Inflammatory macrophage (primary cell): ENCODE results near the gene ZNF740.

Experiments
- DNase-seq, 2 donors: peaks; one replicate each; pipeline ENCODE4 v3.0.0-alpha.2; 2020 to 2022

Gene ZNF740

DNA sequence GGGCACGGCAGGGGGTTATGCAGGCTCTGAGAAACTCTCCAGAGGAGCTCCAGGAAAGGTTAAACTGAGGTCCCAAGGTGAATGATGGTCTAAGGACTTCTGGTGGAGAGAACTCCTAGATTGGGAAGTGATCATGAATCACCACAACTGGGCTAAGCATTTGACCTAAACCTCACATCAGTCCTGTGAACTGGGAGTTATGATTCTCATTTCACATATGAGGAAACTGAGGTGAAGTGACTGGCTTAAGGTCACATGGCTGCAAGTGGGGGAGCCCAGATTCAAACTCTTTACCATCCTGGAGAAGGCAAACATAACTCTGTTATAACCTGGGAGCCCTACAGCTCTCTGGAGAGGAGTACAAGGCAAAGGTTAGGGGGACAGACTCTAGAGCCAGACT is 47.3 kb downstream of the ZNF740 start:
- peak in 1 of 2 donors; percentile 47 for DNase-seq

DNA sequence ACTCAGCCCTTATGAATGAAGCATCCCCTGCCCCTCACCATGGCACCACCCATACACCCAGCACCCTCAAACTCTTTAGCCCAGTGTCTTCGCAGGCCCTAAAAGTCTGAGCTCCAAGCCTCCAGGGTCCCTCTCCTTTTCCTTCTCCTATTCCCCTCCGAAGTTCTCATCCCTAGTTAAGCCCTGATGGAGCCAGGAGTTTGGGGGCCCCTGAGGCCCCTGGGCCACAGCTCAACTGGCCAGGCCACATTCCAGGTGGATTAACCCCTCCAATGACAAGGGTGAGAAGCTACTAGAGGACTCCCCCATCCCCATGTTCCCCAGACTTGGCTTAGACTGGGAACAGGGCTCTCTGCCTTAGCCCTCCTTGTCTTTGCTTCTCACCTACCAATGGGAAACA is 48.9 kb downstream of the ZNF740 start:
- no peak for DNase-seq

DNA sequence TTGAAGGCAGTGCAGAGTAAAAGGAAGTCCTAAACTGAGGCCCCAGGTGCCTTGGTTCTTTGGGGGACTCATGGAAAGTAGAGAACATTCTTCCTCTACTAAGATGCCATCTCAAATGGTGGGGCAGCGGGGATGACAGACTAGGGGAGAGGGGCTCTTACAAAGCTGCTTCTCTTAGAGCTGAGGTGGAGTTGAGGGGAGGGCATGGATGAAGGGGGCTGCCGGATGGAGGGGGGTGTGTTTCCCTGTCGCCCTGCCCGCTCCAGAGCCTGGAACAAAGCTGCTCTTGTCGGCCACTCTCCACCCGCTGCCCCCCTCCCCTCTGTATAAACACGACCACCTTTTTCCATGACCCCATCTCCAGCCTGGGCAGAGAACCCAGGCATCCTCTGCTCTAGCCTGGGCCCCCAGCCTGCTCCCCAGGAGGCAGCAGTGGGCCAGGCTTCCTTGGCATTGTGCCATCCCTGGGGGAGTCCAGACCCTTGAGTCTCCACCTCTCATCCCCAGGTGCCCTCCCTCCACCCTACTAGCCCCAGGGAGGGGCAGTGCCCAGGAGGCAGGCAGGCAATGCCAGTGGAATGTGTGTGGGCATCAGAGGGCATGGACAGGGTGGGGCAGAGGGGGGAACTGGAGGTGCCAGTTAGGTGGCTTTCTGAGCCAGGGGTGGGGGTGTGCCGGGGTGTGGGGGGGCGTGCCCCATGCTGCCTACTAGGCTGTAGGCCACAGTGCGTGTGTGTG is 49.8 kb downstream of the ZNF740 start:
- no peak for DNase-seq

GRCh38 chr12:53231671-53231920 is 51.1 kb downstream of the ZNF740 start:
- no peak for DNase-seq

GRCh38 chr12:53231921-53232645 is 51.6 kb downstream of the ZNF740 start, which contains the start of gene RARG:
Gene RARG, minus strand, starts transcription at chr12:53232209. Its CDS starts 4,664 bp downstream, at chr12:53227545.
- DNase-seq = no peak

DNA sequence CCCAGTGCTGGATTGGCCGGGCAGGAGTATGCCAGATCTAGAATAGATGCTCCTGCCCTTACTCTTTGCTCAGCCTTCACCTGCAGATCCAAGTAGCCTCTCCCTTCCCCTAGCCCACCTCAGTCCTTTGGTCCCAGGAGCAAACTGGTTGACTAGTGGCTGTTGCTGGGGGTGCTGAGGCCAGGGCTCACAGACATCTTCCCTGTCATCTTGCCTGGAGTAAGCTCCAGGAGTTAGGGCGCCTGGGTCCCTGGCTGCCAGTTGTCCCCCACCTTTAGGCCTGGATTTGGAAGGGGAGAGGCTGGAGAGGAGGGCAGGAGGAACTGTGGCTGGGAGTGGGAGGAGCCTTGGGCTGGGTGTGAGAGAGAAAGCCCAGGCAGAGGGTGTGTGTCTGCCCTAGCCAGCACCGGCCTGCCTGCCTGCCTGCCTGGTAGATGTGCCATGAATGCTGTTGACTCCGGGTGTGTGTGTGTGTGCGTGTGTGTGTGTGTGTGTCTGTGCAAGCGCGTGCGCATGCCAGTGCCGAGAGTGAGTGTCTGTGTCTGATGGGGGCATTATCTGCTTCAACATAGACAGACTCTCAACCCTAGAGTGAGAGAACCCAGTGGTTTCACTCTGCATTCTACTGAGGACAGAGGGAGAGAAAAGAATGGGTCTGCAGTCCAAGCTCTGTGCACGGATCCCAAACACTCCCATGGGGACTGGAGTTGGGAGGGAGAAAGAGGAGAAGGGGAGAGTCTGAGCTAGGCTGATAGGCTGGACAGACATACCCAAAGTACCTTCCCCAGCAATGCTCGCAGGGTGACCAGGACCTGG is 52.3 kb downstream of the ZNF740 start:
- peak; percentile 31 to 40 for DNase-seq

- DNase-seq = no peak
Observed at GRCh38 chr12:53233671-53234121, 53.2 kb downstream of the ZNF740 start.

GRCh38 chr12:53234271-53234914 is 53.9 kb downstream of the ZNF740 start:
- DNase-seq = no peak

GRCh38 chr12:53235164-53235563 is 54.6 kb downstream of the ZNF740 start:
- no peak for DNase-seq

DNA sequence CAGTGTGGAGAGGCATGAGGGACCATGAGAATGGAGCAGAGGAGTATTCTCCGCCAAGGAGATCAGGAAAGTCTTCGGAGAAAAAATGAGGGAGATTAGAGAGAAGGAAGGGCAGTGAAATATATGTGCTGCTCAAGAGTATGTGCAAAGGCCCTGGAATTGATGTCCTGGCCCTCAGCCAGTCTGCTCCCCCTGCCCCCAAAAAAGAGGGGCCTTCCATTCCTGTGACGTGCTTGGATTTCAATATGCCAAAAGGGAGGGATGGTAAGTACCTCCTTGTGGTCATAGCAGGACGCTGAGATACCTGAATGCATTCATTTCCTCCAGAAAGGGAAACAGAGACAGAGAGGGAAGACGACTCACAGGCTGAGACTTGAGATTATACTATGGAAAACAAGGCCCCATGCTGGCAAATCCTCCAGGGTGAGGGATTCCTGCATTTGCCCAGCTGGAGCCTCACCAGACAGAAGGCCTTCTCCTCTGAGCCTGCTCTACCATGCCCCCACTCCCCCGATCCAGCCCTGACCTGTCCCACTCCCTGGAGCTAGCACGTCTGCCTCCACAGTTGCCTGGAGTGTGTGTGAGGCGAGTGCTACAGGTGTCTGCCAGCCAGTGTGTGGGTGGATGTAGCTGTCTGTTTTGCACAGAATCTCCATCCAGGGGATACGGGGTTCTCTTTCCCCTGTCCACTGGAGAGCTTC is 55.4 kb downstream of the ZNF740 start:
- no peak for DNase-seq

DNA sequence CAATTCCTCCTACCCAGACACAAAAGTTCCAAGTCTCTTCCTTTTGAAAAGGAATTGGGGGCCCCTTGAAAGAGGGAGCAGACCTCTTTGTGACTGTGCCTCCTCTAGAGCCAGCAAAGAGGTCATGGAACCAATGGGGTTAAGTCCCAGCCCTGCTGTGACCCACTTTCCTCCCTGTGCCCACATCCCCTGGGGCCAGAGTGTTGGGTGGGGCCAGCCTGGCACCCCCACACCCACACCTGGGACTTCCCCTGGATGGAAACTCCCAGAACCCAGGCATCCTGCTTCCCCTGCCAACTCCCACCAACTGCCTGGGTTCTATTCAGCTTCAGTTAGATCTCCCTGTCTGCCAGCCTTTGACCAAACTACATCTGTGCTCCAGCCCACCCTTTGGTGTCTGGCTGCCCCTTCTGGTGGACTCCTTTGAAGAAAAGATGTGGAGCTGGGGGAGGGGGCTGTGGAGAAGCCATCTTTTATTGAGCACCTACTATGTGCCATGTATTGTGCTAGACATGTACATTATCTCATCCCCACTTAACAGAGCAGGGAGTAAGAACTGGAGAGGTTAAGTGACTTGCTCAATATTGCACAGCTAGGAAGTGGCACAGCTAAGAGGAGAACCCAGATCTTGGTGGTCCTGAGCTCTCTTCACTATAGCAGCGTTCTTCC is 56.1 kb downstream of the ZNF740 start:
- no peak for DNase-seq

DNA sequence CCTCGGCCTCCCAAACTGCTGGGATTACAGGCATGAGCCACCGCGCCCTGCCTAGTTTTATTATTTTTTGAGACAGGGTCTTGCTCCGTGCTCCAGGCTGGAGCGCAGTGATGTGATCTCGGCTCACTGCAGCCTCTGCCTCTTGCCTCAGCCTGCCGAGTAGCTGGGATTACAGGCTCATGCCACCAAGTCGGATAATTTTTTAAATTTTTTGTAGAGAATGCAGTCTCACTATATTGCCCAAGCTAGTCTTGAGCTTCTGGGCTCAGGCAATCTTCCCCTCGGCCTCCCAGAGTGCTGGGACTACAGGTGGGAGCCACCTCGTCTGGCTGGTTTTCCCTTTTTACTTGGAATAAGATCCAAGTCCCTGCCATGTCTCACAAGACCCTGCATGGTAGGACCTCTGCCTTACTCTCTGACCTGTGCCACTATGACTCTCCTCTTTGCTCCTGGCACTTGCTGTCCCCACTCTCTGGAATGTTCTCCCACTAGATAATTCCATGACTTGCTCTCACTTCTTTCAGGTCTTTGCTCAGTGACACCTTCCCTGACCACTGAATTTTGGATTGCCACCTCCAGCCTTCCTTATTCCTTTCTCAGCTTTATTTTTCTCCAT is 59.2 kb downstream of the ZNF740 start:
- no peak for DNase-seq

- DNase-seq = no peak
Observed at GRCh38 chr12:53241623-53242412, 61.3 kb downstream of the ZNF740 start.

DNA sequence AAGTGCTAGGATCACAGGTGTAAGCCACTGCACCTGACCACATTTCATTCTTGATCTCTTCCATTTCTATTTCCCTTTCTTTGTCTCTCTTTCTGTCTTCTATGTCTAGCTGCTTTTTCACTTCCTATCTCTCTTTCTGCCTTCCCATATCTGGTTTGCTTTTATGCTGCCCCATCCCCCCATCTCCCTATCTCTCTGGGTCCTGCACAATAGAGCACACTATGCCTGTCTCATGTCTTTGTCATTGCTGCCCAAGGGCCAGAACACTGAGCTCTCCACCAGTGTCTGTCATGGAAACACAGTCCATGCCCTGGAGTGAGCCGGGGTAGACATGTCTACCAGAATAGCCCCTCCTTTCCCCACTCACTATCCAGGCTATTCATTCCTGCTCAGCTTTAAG is 63.8 kb downstream of the ZNF740 start:
- no peak for DNase-seq
